GM19351 (cell line): Measurements from ENCODE around the gene PTPRD.
A peak's percentile ranks its signal among the peaks of the same experiment; 100 is the strongest.
"Not testable (repeated sequence)": the region's sequence is repeated elsewhere in the genome, so short reads cannot be mapped to it uniquely, and the experiment has no call there.

Source experiments
- ATAC-seq: cut with Tn5 transposase; IDR thresholded peaks from one replicate; pipeline ENCODE4 v1.9.1; 2021; ENCODE audit warnings: mild to moderate bottlenecking, moderate library complexity; ENCODE audit not compliant: unreplicated experiment

Gene PTPRD

GRCh38 chr9:9996259-9996658 lies 616.5 kb downstream of the PTPRD start:
- ATAC-seq = no peak

- no peak for ATAC-seq
These were observed 619.9 kb downstream of the PTPRD start for GRCh38 chr9:9992936-9993335.

- ATAC-seq = no peak
These were observed 639.7 kb downstream of the PTPRD start for GRCh38 chr9:9973062-9973461.

GRCh38 chr9:9970514-9970913 lies 642.3 kb downstream of the PTPRD start:
- ATAC-seq = no peak

DNA sequence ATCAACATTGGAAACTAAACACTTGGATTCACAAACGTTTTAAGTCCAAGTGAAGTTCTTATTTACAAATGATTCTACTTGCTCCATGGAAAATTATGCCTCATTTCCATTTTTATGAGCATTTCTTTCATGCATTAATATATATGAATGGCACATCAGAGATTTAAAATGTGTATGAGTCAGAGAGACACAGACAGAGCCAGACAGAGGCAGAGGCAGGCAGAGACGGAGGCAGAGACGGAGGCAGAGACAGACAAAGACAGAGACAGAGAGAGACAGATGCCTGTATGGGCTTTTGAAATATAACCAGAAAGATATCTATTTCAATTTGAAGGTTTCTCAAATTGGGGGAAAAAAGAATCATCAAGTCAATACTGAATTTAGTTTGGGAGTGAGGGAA lies 649.0 kb downstream of the PTPRD start:
- ATAC-seq = no peak

DNA sequence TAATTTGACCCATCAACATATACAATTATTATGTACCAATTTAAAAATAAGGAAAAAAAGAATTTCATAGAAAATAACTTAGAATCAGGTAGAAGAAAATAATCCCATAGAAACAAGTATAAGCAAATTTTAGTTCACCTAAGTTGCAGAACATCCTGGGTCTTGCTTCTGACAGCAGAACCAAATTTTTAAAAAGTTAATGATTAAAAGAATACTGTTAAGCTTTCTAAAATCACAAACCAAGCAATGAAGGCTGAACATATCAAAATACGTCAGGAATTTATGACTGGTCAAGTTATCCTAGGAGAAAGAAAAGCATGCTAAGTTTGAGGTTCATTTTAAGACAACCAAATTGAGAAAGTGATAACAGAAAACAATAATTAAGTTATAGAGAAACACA lies 650.9 kb downstream of the PTPRD start:
- no peak for ATAC-seq

DNA sequence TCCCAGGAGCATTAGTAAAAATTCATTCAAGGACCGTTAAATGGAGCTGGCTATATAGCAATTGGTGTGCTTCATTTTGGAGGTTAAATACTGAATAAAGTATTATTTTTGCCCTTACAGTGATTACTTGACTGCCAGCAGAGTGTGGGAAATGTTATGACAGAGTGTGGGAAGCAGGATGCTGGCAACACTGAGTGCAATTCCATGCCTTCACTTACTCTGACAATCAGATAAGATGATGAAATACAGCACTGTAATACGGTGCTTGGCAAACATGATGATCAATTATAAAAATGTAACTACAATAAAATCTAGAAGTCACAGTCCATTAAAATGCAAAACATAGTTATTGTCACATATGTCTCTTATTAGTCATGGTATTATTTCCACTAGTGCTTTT lies 651.3 kb downstream of the PTPRD start:
- no peak for ATAC-seq

DNA sequence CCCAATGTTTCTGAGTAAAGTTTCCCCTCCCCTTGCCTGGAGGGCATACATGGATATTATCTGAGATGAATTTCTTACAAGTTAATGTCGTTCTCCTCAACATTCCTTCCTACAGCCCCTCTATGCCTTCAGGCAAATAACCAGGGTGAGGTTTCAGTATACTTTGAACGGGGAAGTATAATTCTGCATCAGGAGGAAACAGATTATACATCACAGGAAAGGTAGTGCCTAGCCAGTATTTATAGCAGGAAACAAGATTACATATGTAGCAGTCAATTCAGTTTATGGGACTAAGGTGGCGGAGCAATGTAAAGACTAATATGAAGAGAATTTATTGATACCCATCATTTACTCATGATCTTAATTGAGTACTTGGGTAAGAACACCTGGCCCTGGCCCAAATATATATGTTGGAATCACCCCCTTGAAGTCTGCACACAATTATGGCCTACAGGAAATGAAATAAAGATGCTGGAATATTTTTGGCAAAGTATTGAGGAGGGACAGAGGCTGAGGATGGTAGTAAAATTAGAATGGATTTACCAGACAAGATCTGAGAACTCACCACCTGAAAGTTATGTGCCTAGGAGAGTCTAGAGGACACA lies 661.1 kb downstream of the PTPRD start:
- ATAC-seq = no peak

DNA sequence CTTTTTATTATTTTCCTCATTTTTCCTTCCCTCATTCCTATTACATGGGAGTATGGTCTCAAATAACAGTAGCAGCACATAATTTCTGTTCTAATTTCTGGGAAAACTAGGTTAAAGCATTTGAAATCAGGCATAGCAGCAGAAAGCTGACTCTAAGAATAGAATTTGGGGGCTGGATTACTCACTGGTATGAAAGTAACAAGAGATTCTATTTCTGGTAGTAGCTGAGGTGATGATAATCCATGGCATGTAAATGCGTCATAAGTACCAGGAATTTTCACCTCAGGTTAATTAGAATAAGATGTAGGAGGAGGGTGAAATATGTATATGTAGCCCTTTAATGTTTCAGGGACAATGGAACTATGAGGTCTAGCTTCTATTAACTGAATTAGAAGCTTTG lies 662.0 kb downstream of the PTPRD start:
- no peak for ATAC-seq

GRCh38 chr9:9949978-9950377 lies 662.8 kb downstream of the PTPRD start:
- no peak for ATAC-seq

DNA sequence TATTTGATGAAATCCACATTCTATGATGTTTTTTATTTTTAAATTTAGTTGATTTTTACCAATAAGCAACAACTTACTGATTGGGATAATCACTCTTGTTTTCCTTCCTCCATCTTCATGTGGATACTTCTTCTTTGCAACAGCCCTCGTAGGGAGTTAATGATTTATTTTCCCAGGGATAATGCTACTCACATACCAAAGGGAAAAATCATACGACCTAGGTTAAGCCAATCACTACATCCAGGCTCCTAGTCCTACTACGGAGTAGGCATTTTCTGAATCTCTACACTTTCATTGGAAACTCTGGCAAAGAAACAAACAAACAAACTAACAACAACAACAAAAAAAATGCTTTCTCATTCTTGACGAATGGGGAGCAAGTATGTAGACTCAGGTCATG lies 663.4 kb downstream of the PTPRD start:
- no peak for ATAC-seq

GRCh38 chr9:9945966-9946365 lies 666.8 kb downstream of the PTPRD start:
- ATAC-seq = no peak

- peak; percentile 83 for ATAC-seq
These were observed 669.9 kb downstream of the PTPRD start for GRCh38 chr9:9942764-9943424.

DNA sequence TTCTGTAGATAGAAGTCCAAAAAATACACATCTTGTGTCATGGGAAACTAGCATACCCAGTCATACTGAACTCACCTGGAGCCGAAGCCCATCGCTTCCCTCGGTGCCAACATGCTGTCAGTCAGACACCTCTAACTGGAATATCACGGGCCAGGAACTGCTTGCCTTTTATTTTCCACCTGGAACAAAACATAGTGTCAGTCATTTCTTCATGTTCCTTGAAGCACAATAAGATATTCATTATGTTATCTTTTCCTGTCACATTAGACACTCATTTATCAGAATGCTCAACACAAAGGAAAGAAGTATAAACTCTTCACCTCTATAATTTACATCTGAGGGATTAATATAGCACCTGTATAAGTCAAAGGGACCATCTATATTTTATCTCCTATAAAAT lies 674.4 kb downstream of the PTPRD start:
- no peak for ATAC-seq

- ATAC-seq = not testable (repeated sequence)
These were observed 681.3 kb downstream of the PTPRD start for GRCh38 chr9:9931464-9931863.

- ATAC-seq = peak; percentile 74
These were observed 688.4 kb downstream of the PTPRD start for GRCh38 chr9:9924376-9924775.

- ATAC-seq = no peak
These were observed 691.0 kb downstream of the PTPRD start for GRCh38 chr9:9921805-9922204.

GRCh38 chr9:9920425-9921060 lies 692.3 kb downstream of the PTPRD start:
- ATAC-seq = no peak

GRCh38 chr9:9919174-9919775 lies 693.5 kb downstream of the PTPRD start:
- ATAC-seq = no peak

GRCh38 chr9:9917400-9917799 lies 695.4 kb downstream of the PTPRD start:
- no peak for ATAC-seq

GRCh38 chr9:9914174-9914573 lies 698.6 kb downstream of the PTPRD start:
- ATAC-seq = no peak

- no peak for ATAC-seq
These were observed 699.4 kb downstream of the PTPRD start for GRCh38 chr9:9913276-9913832.
